ENCODE results near the gene VPS35. TPM values are rescaled to one million over a fixed set of nuclear protein-coding genes. Genes with fewer than 3 reads are reported as not detected.

Gene VPS35
- total and polyA plus RNA-seq, 10 of the 15 experiments (the other 5 are each of a cell fraction or from before 2014, with no cell fraction given), result 28.5 to 125 (median 60.6) TPM

GRCh38 chr16:46727184-46727583, 38.2 kb upstream of the VPS35 start:
- RAD21 ChIA-PET (ENCODE audit: unreplicated experiment), result no interaction called here
- intact Hi-C loops (cut with micrococcal nuclease; ENCODE audit: unreplicated experiment), result no loop called here
- CTCF ChIA-PET, result interaction anchor here (1.3 kb wide), 1 partner anchor 53 kb away, joined by 3 read pairs; no protein-coding TSS in a partner anchor
- H3K27me3 ChIP-seq (replicated peaks in 1 of 2; ENCODE audit: control insufficient read depth in 2 of 2, insufficient read depth in 2 of 2, low read length in 1 of 2), result no peaks in the 10 kb centered on the region
- H4K20me1 ChIP-seq (ENCODE audit: control insufficient read depth, insufficient read depth), result no peaks in the 10 kb centered on the region
- peaks cover 2% of the 10 kb centered on the region; the same call in 1 of the 3 replicates for H3K9me3 ChIP-seq (replicated peaks; ENCODE audit: control insufficient read depth, insufficient read depth, low read length)
- no peaks in the 10 kb centered on the region; a peak in 1 of 4 replicates for H3K36me3 ChIP-seq (ENCODE audit: control insufficient read depth in 2 of 2, insufficient read depth in 2 of 2, low read length in 1 of 2)
- no peak overlapping the region for H3K4me3 ChIP-seq
- no peak overlapping the region for H3K4me2 ChIP-seq (ENCODE audit: control insufficient read depth, insufficient read depth)
- in situ Hi-C loops (cut with MboI), result no loop called here
- H3K79me2 ChIP-seq (ENCODE audit: control insufficient read depth, insufficient read depth, low read length), result no peaks in the 10 kb centered on the region
- FAIRE-seq (no peak), DNase-seq (ENCODE audit: low read depth, low spot score) (no peak), ATAC-seq (no peak)
- 64% methylated on average over 7 of the region's 7 CpGs for WGBS (ENCODE audit: insufficient coverage, insufficient replicate concordance, low lambda C conversion rate, missing lambda C conversion rate)
- H3K27ac ChIP-seq (ENCODE audit: control insufficient read depth, insufficient read depth), result no peak overlapping the region
- TF ChIP-seq SUZ12 (IDR thresholded peaks at IDR 0.05; ENCODE audit: unreplicated experiment) (no peak), RAD21 (IDR thresholded peaks at IDR 0.05; ENCODE audit: insufficient read depth, low read depth, low read length) (no peak), POU2F2 (IDR thresholded peaks at IDR 0.05; ENCODE audit: borderline replicate concordance, low read depth, low read length) (no peak), BRCA1 (IDR thresholded peaks at IDR 0.05; ENCODE audit: low read depth, low read length) (no peak), CREB1 (IDR thresholded peaks at IDR 0.05; ENCODE audit: low read depth) (no peak), HCFC1 (IDR thresholded peaks at IDR 0.05; ENCODE audit: low read length) (no peak), TCF3 (IDR thresholded peaks at IDR 0.05; ENCODE audit: borderline replicate concordance, insufficient read depth, low read depth, low read length) (no peak), LARP7 (IDR thresholded peaks at IDR 0.05) (no peak), HSF1 (IDR thresholded peaks at IDR 0.05; ENCODE audit: low read depth, low read length) (no peak), WRNIP1 (IDR thresholded peaks at IDR 0.05; ENCODE audit: borderline replicate concordance, low read depth, low read length) (no peak), BCLAF1 (IDR thresholded peaks at IDR 0.05) (no peak), ELK1 (IDR thresholded peaks at IDR 0.05; ENCODE audit: low read depth, low read length) (no peak), PAX5 (IDR thresholded peaks at IDR 0.05; ENCODE audit: borderline replicate concordance, low read depth, low read length) (no peak)
- POLR2A ChIA-PET, result interaction anchor here (0.6 kb wide), 1 partner anchor 102 kb away, joined by 3 read pairs; no protein-coding TSS in a partner anchor
- no peaks in the 10 kb centered on the region for H3K4me1 ChIP-seq (ENCODE audit: control insufficient read depth, insufficient read depth, low read length)
- SMC1A ChIA-PET (ENCODE audit: uncharacterized antibody, unreplicated experiment), result no interaction called here
- no peak overlapping the region for H2AFZ ChIP-seq (ENCODE audit: control insufficient read depth, low read depth, low read length)
- no peak overlapping the region for H3K9ac ChIP-seq (ENCODE audit: control insufficient read depth, insufficient read depth, low read length)
- no TSS peak for BruUV-seq (replicated peaks)

Measured in GM12878 (cell line).